Common myeloid progenitor, CD34-positive (primary cell): ENCODE measurements around the gene MDM2. TPM values are rescaled to one million over a fixed set of nuclear protein-coding genes. Genes with fewer than 3 reads are reported as not detected.
A peak's percentile ranks its signal among the peaks of the same experiment; 100 is the strongest.

ENCODE experiments used
- CTCF ChIA-PET: fragments of 350-600 bp; sonication (Branson Sonifier 250); formaldehyde crosslinking; loops from one replicate; lab custom pipeline; 2021; ENCODE audit warnings: antibody characterized with exemption; lab: Charles Lee
- POLR2A ChIA-PET: fragments of 350-600 bp; sonication (Branson Sonifier 250); formaldehyde crosslinking; loops from one replicate; lab custom pipeline; 2021; ENCODE audit warnings: antibody characterized with exemption; lab: Charles Lee
- DNase-seq, 3 donors: peaks; one replicate each; pipeline versions ENCODE4 v3.0.0 to v3.0.0-alpha.2; 2013
- H3K27ac ChIP-seq, 2 experiments: 1 replicate in 1 of 2; 2 replicates in 1 of 2; pipeline ENCODE4 v1.7.0; 2013; ENCODE audit warnings: inconsistent platforms in 2 of 2, low read length in 2 of 2, mild to moderate bottlenecking in 2 of 2, low read depth in 1 of 2, moderate library complexity in 1 of 2; ENCODE audit not compliant: severe bottlenecking in 2 of 2, insufficient read depth in 1 of 2, poor library complexity in 1 of 2
- H3K27me3 ChIP-seq, 5 experiments: replicated peaks in 2 of 5; 1 replicate in 3 of 5; 2 replicates in 2 of 5; pipeline versions ENCODE4 v1.6.1 to v1.7.0; 2013; ENCODE audit warnings: low read length in 4 of 5, mild to moderate bottlenecking in 2 of 5, moderate library complexity in 2 of 5, inconsistent platforms in 1 of 5; ENCODE audit not compliant: insufficient read depth in 5 of 5, control insufficient read depth in 4 of 5
- H3K36me3 ChIP-seq, 4 experiments: 1 replicate in 2 of 4; 2 replicates in 2 of 4; pipeline versions ENCODE4 v1.6.1 to v1.7.0; 2013; ENCODE audit warnings: low read length in 3 of 4, control low read depth in 1 of 4, mild to moderate bottlenecking in 1 of 4; ENCODE audit not compliant: control insufficient read depth in 4 of 4, insufficient read depth in 4 of 4
- H3K4me1 ChIP-seq, 4 experiments: 1 replicate in 3 of 4; 2 replicates in 1 of 4; pipeline versions ENCODE4 v1.6.1 to v1.7.1; 2013; ENCODE audit warnings: low read length in 3 of 4, mild to moderate bottlenecking in 3 of 4, control low read depth in 1 of 4, inconsistent platforms in 1 of 4, moderate library complexity in 1 of 4; ENCODE audit not compliant: control insufficient read depth in 4 of 4, insufficient read depth in 4 of 4; ENCODE audit errors: control extremely low read depth in 1 of 4
- H3K4me3 ChIP-seq, 7 experiments: 1 replicate in 4 of 7; 2 replicates in 3 of 7; pipeline versions ENCODE4 v1.5.1 to v1.7.0; 2013; ENCODE audit warnings: mild to moderate bottlenecking in 7 of 7, low read length in 6 of 7, moderate library complexity in 6 of 7, inconsistent platforms in 2 of 7, low read depth in 2 of 7, control low read depth in 1 of 7; ENCODE audit not compliant: insufficient read depth in 4 of 7, control insufficient read depth in 1 of 7; ENCODE audit errors: extremely low read depth in 1 of 7
- H3K9me3 ChIP-seq, 5 experiments: 1 replicate in 4 of 5; 2 replicates in 1 of 5; pipeline versions ENCODE4 v1.6.1 to v1.7.1; 2013; ENCODE audit warnings: low read length in 4 of 5, mild to moderate bottlenecking in 2 of 5, inconsistent platforms in 1 of 5, low read depth in 1 of 5, moderate library complexity in 1 of 5; ENCODE audit not compliant: control insufficient read depth in 4 of 5, insufficient read depth in 2 of 5; ENCODE audit errors: control extremely low read depth in 1 of 5
- WGBS: methylation state at CpG from one replicate; pipeline ENCODE4 v1.1.5; 2013; ENCODE audit not compliant: insufficient coverage; 5-methylcytosine and 5-hydroxymethylcytosine counted together
- polyA plus RNA-seq: library from polyadenylated mRNA; unstranded; fragments of 120-200 nt; gene quantifications from one replicate; pipeline ENCODE4 v1.2.1, GENCODE V29; 2013

Gene MDM2
- polyA plus RNA-seq = 30.8 TPM

GRCh38 chr12:68807576-68808387, at the start of gene MDM2:
Gene MDM2, plus strand, starts transcription at chr12:68808177. Its CDS starts 301 bp downstream, at chr12:68808478.
- no peaks in the 10 kb centered on the region for H3K27me3 ChIP-seq
- peaks cover 0 to 11% (median 8%) of the 10 kb centered on the region in 4 experiments for H3K36me3 ChIP-seq
- ChIA-PET CTCF (interaction anchor here (0.6 to 1.7 kb wide), 7 partner anchors 9 to 834 kb away, joined by 3 to 8 read pairs (median 4); partner anchors contain the start of gene SLC35E3), POLR2A (interaction anchor here (0.6 to 0.8 kb wide), 2 partner anchors 62 to 523 kb away, joined by 3 to 6 read pairs; partner anchors contain the start of gene SLC35E3)
- peak; percentile 96 to 98 (median 98) for DNase-seq
- 0% methylated on average over 49 of the region's 72 CpGs for WGBS
- peaks cover 8 to 14% (median 11%) of the 10 kb centered on the region in 4 experiments for H3K4me1 ChIP-seq
- no peaks in the 10 kb centered on the region for H3K9me3 ChIP-seq
- H3K4me3 ChIP-seq = peak within 1 kb of the TSS; percentile 79 to 95 (median 84)
- peak within 1 kb of the TSS; percentile 83 to 93 for H3K27ac ChIP-seq

DNA sequence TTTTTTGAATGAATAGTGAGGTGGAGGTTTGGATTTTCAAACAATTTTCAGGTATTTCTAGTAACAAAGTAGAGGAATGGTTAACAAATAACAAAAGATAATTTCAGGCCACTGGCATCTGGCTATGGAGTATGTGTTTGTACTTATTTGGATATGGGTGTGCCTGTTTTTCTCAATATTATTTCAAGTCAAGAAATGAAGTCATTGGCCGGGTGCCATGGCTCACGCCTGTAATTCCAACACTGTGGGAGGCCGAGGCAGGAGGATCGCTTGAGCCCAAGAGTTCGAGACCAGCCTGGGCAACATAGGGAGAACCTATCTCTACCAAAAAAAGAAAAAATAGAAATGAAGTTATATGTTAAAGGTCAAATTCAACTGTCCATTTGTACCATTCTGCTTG, 48.1 kb upstream of the MDM2 start:
- CTCF ChIA-PET = no interaction called here
- Histone ChIP-seq H3K4me1 (no peaks in the 10 kb centered on the region), H3K27me3 (no peaks in the 10 kb centered on the region), H3K27ac (no peak overlapping the region), H3K36me3 (peaks cover 12 to 45% (median 23%) of the 10 kb centered on the region in 4 experiments), H3K4me3 (no peak overlapping the region), H3K9me3 (no peaks in the 10 kb centered on the region)
- DNase-seq = no peak
- WGBS = no CpG with 5 or more reads among the region's 5 CpGs
- POLR2A ChIA-PET = no interaction called here

- H3K36me3 ChIP-seq = peaks cover 3 to 35% (median 16%) of the 10 kb centered on the region in 4 experiments
- H3K9me3 ChIP-seq = no peaks in the 10 kb centered on the region
- POLR2A ChIA-PET = no interaction called here
- no peaks in the 10 kb centered on the region for H3K4me1 ChIP-seq
- H3K4me3 ChIP-seq = no peak overlapping the region
- no peaks in the 10 kb centered on the region for H3K27me3 ChIP-seq
- no peak overlapping the region for H3K27ac ChIP-seq
- 100% methylated on average over 5 of the region's 7 CpGs for WGBS
- CTCF ChIA-PET = no interaction called here
- DNase-seq = no peak
Measured at GRCh38 chr12:68760806-68761441, 47.1 kb upstream of the MDM2 start.

GRCh38 chr12:68761442-68761812, 46.5 kb upstream of the MDM2 start:
- Histone ChIP-seq H3K27ac (no peak overlapping the region), H3K4me1 (no peaks in the 10 kb centered on the region), H3K36me3 (peaks cover 2 to 33% (median 12%) of the 10 kb centered on the region in 4 experiments), H3K9me3 (no peaks in the 10 kb centered on the region), H3K4me3 (no peak overlapping the region), H3K27me3 (no peaks in the 10 kb centered on the region)
- CTCF ChIA-PET = no interaction called here
- WGBS = 100% methylated on average over 3 of the region's 3 CpGs
- no peak for DNase-seq
- POLR2A ChIA-PET = no interaction called here

DNA sequence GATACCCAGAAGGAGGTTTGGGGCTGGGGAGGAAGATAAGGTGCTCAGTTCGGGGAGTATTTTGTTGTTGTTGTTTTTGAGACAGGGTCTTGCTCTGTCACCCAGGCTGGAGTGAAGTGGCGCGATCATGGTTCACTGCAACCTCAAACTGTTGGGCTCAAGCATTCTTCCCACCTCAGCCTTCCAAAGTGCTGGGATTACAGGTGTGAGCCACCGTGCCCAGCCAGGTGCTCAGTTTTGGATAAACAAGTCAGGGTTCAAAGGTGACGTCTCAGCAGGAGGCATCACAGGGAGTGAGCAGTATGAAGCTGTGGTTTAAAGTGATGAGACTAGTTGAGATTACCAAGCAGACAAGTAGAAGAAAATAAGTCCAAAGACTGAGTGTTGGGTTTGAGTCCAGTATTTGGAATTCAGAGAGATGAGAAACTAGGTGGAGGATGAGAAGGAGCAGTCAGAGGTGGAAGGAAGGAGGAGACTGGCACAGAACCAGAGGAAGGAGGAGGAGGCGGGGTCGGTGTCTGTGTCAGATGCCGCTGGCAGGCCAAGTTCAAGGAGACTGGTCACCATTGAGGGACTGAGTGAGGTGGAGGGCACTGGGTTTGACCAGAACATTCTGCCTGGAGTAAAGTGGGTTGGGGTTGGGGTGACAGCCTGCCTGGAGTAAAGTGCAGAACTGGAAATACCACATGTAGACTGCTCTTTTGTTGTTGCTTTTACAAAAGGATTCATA, 45.9 kb upstream of the MDM2 start:
- ChIA-PET POLR2A (no interaction called here), CTCF (no interaction called here)
- H3K9me3 ChIP-seq = no peaks in the 10 kb centered on the region
- H3K4me3 ChIP-seq = no peak overlapping the region
- no peaks in the 10 kb centered on the region for H3K27me3 ChIP-seq
- DNase-seq = no peak
- H3K4me1 ChIP-seq = no peaks in the 10 kb centered on the region
- H3K36me3 ChIP-seq = peaks cover 6 to 34% (median 14%) of the 10 kb centered on the region in 4 experiments
- WGBS = 98% methylated on average over 4 of the region's 8 CpGs
- no peak overlapping the region for H3K27ac ChIP-seq

GRCh38 chr12:68762691-68763090, 45.3 kb upstream of the MDM2 start:
- CTCF ChIA-PET = no interaction called here
- Histone ChIP-seq H3K4me1 (no peaks in the 10 kb centered on the region), H3K27me3 (no peaks in the 10 kb centered on the region), H3K4me3 (no peak overlapping the region), H3K36me3 (peaks cover 6 to 34% (median 14%) of the 10 kb centered on the region in 4 experiments), H3K27ac (no peak overlapping the region), H3K9me3 (no peaks in the 10 kb centered on the region)
- WGBS = 100% methylated on average over 2 of the region's 3 CpGs
- POLR2A ChIA-PET = no interaction called here
- DNase-seq = no peak
